Stimulated activated CD4-positive, alpha-beta T cell treated with anti-CD3 and anti-CD28 coated beads, Interleukin-4, amount 100 ng/mL, for 1 hour (primary cell): ENCODE results near the gene NR4A2.

Experiments used
- DNase-seq: peaks from one replicate; pipeline ENCODE4 v3.0.0-alpha.2; 2020

Gene NR4A2

DNA sequence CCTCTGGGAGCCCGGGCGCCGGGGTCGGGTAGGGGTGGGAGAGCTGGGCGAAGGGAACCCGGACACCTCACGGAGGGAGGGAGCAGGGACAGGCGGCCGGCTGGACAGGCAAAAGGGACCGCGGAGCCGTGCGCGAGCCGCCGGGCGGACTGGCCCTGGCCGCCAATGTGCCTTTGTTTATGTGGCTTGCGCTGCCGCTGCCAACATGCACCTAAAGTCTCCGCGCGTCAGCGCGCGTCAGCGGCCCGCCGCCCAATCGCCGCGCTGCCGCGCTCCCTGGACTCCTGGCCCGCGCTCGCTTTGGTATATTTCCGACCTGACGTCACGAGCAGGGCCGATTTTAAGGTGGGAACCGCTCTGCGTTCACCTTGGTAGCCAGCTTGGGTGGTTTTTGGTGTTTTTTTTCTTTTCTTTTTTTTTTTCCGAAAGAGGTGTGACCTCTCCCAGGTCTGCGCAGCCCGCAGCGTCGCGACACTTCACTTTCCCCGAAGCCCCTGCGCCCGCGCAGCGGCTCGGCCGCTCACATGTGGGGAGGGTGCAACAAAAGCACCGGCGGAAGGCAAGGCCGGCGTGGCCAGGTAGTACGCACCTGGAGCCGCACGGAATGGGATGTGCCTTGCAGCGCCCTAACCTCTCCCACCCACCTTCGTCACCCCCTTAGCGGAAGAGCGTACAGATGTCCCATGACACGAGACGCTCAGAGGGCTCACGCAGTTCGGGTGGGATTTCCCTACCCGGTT is at the start of gene NR4A2:
TSS of gene NR4A2 (minus strand) at position 188 of the 740 bp plus-strand sequence. CDS start 2,535 bp downstream, outside the sequence.
- peak; percentile 86 for DNase-seq

DNA sequence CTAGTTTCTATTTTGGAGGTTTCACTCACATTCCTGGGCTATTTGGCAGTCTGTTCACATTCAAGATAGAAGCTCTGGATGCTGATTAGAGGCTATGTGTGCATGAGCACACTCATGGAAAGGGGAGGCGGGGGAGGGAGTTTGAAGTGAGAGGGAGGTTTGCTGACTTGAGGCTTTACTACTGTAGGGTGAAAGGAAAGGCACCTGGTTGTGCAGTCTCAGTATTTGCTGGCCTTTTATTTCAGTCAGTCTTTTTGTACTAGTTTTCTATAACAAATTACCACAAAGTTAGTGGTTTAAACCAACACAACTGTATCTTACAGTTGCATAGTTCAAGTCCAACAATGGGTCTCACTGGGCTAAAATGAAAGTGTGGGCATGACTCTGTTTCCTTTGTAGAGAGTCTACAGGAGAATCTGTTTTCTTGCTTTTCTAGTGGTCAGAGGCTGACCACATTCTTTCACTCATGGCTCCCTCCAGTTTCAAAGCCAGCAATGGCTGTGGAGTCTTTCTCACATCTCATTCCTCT is 47.7 kb upstream of the NR4A2 start:
- DNase-seq, result no peak

DNA sequence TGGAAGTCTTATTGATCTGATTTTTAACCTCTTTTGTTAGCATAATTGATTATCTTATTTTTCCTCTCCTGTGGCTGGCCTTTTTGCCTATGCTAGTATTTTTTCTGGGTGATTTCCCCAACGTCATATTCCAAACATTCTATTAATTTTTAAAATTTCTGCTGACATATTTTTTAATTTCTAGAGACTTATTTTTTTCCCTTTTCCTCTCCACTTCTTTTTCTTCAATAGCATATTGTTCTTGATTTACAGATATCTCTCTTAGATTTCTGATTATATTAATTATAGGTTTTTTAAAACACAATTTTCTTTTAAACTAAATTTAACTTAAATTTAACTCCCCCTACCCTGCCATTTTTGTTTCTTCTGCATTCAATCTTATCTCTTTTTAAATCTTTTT is 47.2 kb upstream of the NR4A2 start:
- DNase-seq, result no peak

DNA sequence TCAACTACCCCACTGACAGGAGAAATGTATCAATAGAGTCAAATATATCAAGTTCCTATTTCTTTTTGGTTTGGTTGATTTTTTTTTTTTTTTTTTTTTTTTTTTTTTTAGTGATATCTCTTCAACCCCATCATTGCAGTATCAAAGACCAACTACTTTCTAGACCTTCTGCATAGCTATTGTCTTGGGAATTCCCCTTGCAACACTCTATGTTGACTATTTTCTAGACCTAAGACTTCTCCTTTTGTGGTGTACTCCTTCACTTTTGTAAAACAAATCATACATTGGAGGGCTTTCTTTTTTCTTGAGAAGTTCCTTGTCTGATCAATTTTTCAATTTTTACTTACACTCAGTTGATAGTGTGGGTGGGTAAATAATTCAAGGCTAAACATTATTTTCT is 46.5 kb upstream of the NR4A2 start:
- no peak for DNase-seq

- no peak for DNase-seq
Measured at GRCh38 chr2:156366753-156367152, 34.2 kb upstream of the NR4A2 start.

DNA sequence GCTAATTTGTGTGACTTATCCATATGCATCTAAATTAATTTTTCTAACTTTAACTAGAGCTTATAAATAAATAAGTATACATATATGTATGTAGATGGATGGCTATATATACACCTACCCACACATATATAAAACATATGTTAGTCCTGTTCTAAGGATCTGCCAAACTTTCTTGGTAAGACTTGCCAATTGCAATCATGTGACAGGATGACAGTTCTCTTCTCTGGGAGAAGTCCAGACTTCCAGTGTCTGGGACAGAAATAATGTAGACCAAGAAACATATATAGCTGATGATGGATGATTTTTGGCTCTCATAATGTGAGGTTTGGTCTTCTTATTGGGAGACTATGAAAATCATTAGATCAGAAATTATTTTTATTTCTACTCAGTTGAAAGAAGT is 30.6 kb upstream of the NR4A2 start:
- no peak for DNase-seq

DNA sequence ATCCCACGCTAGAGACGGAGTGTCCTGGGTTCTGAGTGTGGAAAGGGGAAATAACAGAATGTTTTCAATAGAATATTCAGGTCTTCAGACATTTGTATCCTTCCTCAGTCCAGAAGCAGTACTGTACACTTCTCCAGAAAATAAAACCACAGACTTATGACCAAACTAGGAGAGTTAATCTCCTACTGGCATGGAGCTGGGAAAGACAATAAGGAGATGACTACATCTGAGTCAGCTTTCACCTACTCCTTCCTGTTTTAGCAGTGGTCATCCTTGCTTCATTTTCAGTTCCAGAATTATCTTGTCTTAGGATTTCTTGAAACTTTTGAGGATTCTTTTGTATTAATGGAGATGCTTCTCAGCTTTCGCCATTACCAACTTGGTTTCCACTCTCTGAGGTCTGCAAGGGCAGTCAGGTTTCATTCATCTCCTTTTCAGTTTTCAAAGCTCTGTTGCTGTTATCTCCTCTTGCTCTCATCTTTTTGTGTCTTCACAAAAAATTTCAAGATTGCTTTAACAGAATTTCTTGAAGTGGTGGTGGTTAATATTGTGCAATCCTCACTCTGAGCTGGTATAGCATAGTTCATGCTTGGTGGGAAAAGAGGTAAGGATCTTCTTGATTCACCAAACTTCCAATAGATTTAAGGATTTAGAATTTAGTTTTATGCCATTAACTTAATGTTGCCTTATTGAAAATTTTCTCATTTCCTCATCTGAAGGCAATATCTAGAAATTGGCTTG is 23.7 kb upstream of the NR4A2 start:
- DNase-seq, result no peak

GRCh38 chr2:156352911-156353310 is 20.4 kb upstream of the NR4A2 start:
- DNase-seq, result no peak

- no peak for DNase-seq
Measured at GRCh38 chr2:156350374-156351142, 18.0 kb upstream of the NR4A2 start.

- DNase-seq, result no peak
Measured at GRCh38 chr2:156349605-156350004, 17.1 kb upstream of the NR4A2 start.

DNA sequence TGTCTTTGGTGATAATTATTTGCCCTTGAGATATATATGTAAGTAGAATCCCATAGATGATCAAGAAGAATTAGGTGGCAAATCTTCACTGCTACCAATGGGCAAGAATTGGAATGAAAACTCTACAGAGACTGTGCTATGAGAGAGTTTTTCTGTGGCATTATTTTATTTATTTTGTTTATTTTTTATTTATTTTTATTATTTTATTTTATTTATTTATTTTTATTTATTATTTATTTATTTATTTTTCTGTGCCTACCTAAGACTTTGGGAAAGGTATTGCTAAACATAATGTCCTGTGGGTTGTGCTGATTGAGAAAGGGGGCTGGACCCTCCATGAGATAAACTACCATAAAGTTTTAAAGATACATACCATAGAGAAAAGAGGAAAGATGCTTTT is 16.6 kb upstream of the NR4A2 start:
- no peak for DNase-seq

DNA sequence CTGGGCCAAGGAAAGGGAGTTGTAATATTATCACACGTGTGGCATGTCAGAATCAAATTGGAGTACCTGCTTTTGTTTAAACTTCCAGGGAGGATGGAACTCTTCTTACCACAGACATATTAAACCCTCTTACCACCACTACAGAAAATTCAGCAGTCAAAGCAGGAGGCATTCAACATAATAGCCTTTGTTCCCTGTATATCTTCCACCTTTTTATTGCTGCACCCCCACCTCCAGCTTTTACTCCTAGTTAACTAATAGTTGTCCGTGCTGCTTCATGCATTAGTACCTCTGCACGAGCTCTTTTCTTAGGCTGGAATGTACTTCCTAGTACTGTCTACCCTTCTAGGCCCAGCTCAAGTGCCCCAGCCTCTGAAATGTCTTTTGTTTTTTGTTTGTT is 14.9 kb upstream of the NR4A2 start:
- DNase-seq, result no peak

DNA sequence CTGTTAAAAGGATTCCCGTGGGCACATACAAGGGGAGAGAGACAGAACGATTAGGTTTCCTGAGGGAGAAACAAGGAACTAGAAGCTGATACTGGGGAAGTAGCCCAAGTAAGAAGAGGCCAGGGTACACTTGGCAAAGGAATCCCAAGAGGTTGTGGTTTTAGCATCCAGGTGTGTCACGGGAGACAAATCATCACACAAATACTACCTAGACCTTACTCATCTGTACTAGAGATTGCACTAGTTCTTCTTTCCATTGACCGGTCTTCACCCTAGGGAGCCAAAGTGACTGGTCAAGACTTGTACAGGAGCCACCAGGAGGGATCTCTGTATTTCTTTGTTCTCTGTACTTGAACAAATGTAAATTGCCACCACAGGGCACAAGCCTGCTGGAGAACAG is 14.2 kb upstream of the NR4A2 start:
- no peak for DNase-seq

DNA sequence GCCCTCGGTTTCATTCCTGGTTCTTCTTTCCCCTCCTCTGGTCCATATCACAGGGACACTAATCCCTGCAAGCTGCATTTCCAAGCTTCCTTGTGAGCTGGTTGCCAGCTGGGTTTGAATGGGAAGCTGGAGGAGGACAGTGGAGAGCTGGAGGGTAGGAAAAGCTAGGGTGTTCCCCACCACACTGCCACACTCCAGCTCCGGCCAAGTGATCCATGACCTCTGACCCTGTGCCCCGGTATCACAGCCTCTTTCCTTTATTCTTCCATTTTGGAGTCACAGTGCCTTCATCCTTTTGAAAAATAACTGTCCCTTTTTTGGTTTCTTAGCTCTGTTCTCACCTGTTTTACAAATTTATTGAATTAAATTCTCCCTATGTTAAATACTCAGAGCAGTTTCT is 13.1 kb upstream of the NR4A2 start:
- DNase-seq, result no peak

- DNase-seq, result no peak
Measured at GRCh38 chr2:156343940-156344301, 11.4 kb upstream of the NR4A2 start.

- DNase-seq, result no peak
Measured at GRCh38 chr2:156343096-156343939, 10.8 kb upstream of the NR4A2 start.

- peak; percentile 82 for DNase-seq
Measured at GRCh38 chr2:156342254-156343095, 10.0 kb upstream of the NR4A2 start.

- DNase-seq, result peak; percentile 88
Measured at GRCh38 chr2:156341452-156342253, 9.1 kb upstream of the NR4A2 start.

DNA sequence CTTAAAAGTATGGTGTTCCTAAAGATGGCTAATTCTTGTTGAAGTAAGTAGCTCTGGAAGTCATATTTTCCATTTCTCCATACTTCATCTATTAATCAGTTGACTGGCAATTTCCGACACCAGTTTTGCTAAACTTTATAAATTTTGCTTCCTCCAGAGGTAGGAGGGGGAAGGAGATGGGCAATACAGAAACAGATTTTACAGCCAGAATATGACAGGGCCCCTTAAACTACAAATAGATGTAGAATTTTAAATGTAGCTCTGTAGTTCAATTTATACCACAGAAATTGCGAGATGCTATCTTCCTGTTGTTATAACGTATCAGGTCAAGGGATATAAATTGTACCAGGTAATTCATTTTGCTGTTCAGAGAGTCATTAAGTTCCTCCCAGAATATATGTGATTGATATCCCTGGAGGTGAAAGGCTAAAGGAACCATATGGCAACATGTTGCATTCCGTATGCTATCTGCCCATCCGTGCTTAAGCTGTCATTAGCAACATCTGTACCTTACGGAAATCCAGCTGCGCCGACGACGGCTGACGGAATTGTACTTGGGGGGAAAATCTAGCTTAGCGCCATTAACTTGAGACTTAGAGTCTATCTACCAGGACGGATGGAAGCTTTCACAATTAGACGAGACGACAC is 8.4 kb upstream of the NR4A2 start:
- peak; percentile 34 for DNase-seq

DNA sequence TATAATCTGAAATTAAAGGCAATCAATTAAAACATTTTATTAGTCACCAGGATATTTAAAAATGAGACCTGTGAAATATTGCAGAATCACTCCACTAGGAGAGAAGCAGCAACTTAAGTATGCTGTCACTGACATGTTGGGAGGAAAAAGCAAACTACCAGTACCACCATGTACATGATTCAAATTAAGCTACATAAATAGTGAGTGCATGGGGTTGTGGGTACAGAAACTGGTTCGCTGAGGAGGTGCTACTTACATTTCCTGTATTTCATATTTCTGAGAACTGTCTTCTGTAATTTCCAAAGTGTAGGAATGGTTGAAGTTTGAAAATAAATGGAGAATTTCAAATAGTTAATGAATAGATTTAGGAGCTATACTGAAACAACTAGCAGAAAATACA is 7.9 kb upstream of the NR4A2 start:
- no peak for DNase-seq
